ENCODE results near the gene BRMS1L. TPM values are rescaled to one million over a fixed set of nuclear protein-coding genes. Genes with fewer than 3 reads are reported as not detected.
A peak's percentile ranks its signal among the peaks of the same experiment; 100 is the strongest.
"Not testable (repeated sequence)": the region's sequence is repeated elsewhere in the genome, so short reads cannot be mapped to it uniquely, and the experiment has no call there.

BRMS1L gene
- total RNA-seq, 1 donor from 2014 or later, result 13.1 TPM

- peak overlapping the region; percentile 93 for H3K27ac Mint-ChIP-seq
- no peaks in the 10 kb centered on the region for H3K9me3 Mint-ChIP-seq (ENCODE audit: low read depth)
- peaks cover 12% of the 10 kb centered on the region for H3K4me1 Mint-ChIP-seq (ENCODE audit: low read depth)
- H3K27me3 Mint-ChIP-seq, result no peaks in the 10 kb centered on the region
- H3K4me3 Mint-ChIP-seq (ENCODE audit: low read depth), result peak overlapping the region; percentile 90
- no peak for TF ChIP-seq CTCF (IDR thresholded peaks at IDR 0.05; ENCODE audit: unreplicated experiment)
- peaks cover 8% of the 10 kb centered on the region for H3K36me3 Mint-ChIP-seq (ENCODE audit: insufficient read depth)
- DNase-seq (ENCODE audit: low spot score, unreplicated experiment), result no peak
Observed at GRCh38 chr14:35826952-35827416, 846 bp downstream of the BRMS1L start.

- no peak overlapping the region for H3K27ac Mint-ChIP-seq
- DNase-seq (ENCODE audit: low spot score, unreplicated experiment), result no peak
- TF ChIP-seq CTCF (IDR thresholded peaks at IDR 0.05; ENCODE audit: unreplicated experiment), result no peak
- no peaks in the 10 kb centered on the region for H3K27me3 Mint-ChIP-seq
- H3K36me3 Mint-ChIP-seq (ENCODE audit: insufficient read depth), result peaks cover 8% of the 10 kb centered on the region
- peak overlapping the region; percentile 90 for H3K4me3 Mint-ChIP-seq (ENCODE audit: low read depth)
- H3K4me1 Mint-ChIP-seq (ENCODE audit: low read depth), result peaks cover 12% of the 10 kb centered on the region
- H3K9me3 Mint-ChIP-seq (ENCODE audit: low read depth), result no peaks in the 10 kb centered on the region
Observed at GRCh38 chr14:35827678-35828472, 1.7 kb downstream of the BRMS1L start.

- peaks cover 8% of the 10 kb centered on the region for H3K36me3 Mint-ChIP-seq (ENCODE audit: insufficient read depth)
- H3K9me3 Mint-ChIP-seq (ENCODE audit: low read depth), result no peaks in the 10 kb centered on the region
- no peak overlapping the region for H3K27ac Mint-ChIP-seq
- H3K4me3 Mint-ChIP-seq (ENCODE audit: low read depth), result no peak overlapping the region
- DNase-seq (ENCODE audit: low spot score, unreplicated experiment), result no peak
- H3K27me3 Mint-ChIP-seq, result no peaks in the 10 kb centered on the region
- peaks cover 12% of the 10 kb centered on the region for H3K4me1 Mint-ChIP-seq (ENCODE audit: low read depth)
- no peak for TF ChIP-seq CTCF (IDR thresholded peaks at IDR 0.05; ENCODE audit: unreplicated experiment)
Observed at GRCh38 chr14:35829449-35829848, 3.3 kb downstream of the BRMS1L start.

DNA sequence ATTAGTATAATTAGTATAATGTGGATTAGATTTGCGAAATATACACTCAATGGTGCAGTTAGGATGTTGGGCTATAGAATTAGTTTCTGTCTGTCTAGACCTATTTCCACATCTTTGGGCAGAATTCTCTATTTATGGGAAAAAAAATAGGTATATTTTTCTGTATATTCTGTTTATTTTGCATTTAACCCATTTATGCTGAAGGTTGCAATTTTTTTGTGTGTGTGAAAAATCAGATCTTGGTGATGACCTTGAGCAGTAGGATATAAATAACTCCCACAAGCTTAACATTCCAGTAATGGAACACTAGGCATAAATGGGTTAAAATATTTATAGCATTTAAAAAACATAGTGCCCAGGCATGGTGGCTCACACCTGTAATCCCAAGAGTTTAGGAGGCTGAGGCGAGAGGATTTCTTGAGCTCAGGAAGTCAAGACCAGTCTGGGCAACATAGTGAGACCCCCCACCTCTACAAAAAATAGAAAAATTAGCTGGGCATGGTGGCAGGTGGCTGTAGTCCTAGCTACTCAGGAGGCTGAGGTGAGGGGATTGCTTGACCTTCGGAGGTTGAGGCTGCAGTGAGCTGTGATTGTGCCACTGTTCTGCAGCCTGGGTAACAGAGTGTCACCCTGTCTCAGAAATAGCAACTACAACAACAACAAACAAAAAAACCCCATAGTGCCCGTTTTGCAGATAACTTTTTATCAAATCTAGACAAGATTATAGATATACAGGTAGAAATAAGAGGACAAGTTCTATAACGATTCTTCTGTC, 9.3 kb downstream of the BRMS1L start:
- Mint-ChIP-seq H3K9me3 (ENCODE audit: low read depth) (peaks cover 16% of the 10 kb centered on the region), H3K4me1 (ENCODE audit: low read depth) (no peaks in the 10 kb centered on the region), H3K27ac (no peak overlapping the region), H3K27me3 (no peaks in the 10 kb centered on the region), H3K4me3 (ENCODE audit: low read depth) (no peak overlapping the region), H3K36me3 (ENCODE audit: insufficient read depth) (peaks cover 44% of the 10 kb centered on the region)
- TF ChIP-seq CTCF (IDR thresholded peaks at IDR 0.05; ENCODE audit: unreplicated experiment), result no peak
- DNase-seq (ENCODE audit: low spot score, unreplicated experiment), result no peak

- not testable (repeated sequence) for H3K4me1 Mint-ChIP-seq (ENCODE audit: low read depth); H3K4me3 Mint-ChIP-seq (ENCODE audit: low read depth); H3K27me3 Mint-ChIP-seq; DNase-seq (ENCODE audit: low spot score, unreplicated experiment)
- peak overlapping the region; percentile 19 for H3K27ac Mint-ChIP-seq
- peaks cover 39% of the 10 kb centered on the region for H3K9me3 Mint-ChIP-seq (ENCODE audit: low read depth)
- peaks cover 70% of the 10 kb centered on the region for H3K36me3 Mint-ChIP-seq (ENCODE audit: insufficient read depth)
Observed at GRCh38 chr14:35841704-35842103, 15.6 kb downstream of the BRMS1L start.

- H3K36me3 Mint-ChIP-seq (ENCODE audit: insufficient read depth), result peaks cover 67% of the 10 kb centered on the region
- H3K4me3 Mint-ChIP-seq (ENCODE audit: low read depth); H3K27ac Mint-ChIP-seq; H3K27me3 Mint-ChIP-seq; DNase-seq (ENCODE audit: low spot score, unreplicated experiment); H3K4me1 Mint-ChIP-seq (ENCODE audit: low read depth): not testable (repeated sequence)
- peaks cover 39% of the 10 kb centered on the region for H3K9me3 Mint-ChIP-seq (ENCODE audit: low read depth)
Observed at GRCh38 chr14:35842245-35842644, 16.1 kb downstream of the BRMS1L start.
